GM03348 (cell line): Measurements from ENCODE around the gene TINAGL1.

Source experiments
- DNase-seq: peaks from one replicate; pipeline ENCODE4 v3.0.0; 2012; ENCODE audit warnings: low spot score

TINAGL1 gene

DNA sequence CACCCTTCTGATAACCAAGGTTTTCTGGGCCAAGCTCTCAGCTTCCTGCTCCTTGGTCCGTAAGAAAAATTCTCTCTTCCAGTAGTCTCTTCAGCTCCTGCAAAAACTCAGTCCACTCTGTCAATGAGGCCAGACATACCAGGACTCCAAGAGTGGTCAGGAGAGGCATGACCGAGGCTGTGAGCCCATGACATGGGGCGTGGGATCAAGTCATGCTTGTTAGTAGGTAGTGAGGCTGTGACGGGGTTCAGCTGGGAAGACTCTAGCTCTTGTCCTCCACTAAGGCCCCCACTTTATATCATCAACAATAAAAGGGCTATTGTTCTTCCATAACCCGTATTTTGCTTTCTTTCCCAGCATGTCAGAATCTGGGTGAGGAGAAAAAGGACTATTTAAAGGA is 31.0 kb downstream of the TINAGL1 start:
- no peak for DNase-seq

- DNase-seq: no peak
Measured at GRCh38 chr1:31609514-31610118, 33.3 kb downstream of the TINAGL1 start.

GRCh38 chr1:31614414-31615005 is 38.2 kb downstream of the TINAGL1 start:
- no peak for DNase-seq

DNA sequence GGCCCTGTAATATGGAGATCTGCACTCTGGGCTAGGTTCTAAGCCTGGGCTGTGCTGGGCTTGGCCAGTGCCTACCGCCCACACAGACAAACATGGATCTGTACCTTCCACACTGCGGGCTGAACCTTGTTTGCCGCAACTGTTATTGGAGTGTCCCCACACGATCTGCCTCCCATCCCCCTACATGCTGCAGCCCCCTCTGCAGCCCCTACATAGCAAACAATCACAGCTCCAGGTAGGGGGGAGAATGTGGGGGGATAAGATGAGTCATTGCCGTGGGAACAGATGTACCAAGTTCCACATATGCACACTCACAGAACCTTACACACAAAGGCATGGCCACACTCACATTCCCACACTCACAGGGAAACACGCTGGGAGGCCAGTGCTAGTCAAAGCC is 39.1 kb downstream of the TINAGL1 start:
- DNase-seq: no peak

DNA sequence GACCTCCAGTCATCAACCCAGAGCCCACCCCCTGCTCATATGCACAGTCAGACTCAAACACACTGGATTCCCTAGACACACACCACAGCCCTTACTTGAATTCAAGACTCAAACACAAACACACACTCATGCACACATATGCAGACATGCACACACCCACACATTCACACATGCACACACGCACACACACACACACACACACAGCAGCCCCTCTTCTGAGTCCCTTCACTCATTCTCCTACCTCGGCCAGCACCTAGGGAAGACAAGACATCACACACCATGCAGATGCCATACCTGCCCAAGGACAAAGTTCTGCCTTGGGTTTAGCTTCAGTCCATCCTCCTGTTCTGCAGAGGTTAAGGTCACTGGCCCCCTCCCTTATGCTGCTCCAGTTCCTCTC is 39.6 kb downstream of the TINAGL1 start:
- no peak for DNase-seq

- DNase-seq: no peak
Measured at GRCh38 chr1:31617218-31617915, 41.1 kb downstream of the TINAGL1 start, which contains the start of gene HCRTR1. TSS of gene HCRTR1 (plus strand) at chr1:31617689. CDS start at chr1:31619193, 1,504 bp downstream.

DNA sequence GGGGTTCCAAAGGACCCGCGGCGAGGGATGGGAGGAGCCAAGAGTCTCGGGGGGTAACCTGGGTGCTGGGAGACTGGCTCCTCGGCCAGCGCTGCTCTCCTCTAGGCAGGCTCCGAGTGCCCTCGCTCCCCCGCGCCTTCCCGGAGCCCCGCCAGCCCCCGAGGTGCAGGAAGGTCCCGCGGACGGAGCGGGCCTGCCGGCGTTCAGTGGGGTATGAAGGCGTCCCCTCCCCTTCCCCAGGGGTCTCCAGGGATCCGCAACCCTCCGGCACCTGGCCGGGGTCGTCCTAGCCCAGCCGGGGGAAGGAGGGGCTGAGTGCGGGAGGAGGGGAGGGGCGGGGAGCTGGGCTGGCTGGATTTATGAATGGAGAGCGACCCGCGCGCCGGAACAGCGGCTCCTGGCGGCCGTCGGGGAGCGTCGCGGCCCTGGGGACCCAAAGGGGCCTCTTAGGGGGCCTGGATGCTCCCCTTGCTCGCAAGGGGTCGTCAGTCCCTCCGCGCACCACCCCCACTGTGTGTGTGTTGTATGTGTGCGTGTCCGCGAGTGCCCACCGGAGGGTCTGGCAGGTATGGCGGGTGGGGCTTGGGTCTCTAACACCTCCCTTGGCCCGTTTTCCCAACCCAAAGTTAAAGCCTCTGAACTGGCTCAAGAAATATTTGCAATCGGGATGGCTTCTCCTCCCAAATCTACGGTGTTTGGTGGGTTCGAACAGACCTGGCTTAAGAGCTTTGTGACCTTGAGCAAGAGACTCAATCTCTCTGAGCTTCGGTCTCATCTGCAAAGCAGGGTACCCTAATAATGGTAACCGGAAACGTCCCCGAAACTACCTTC is 41.8 kb downstream of the TINAGL1 start:
- peak; percentile 87 for DNase-seq

DNA sequence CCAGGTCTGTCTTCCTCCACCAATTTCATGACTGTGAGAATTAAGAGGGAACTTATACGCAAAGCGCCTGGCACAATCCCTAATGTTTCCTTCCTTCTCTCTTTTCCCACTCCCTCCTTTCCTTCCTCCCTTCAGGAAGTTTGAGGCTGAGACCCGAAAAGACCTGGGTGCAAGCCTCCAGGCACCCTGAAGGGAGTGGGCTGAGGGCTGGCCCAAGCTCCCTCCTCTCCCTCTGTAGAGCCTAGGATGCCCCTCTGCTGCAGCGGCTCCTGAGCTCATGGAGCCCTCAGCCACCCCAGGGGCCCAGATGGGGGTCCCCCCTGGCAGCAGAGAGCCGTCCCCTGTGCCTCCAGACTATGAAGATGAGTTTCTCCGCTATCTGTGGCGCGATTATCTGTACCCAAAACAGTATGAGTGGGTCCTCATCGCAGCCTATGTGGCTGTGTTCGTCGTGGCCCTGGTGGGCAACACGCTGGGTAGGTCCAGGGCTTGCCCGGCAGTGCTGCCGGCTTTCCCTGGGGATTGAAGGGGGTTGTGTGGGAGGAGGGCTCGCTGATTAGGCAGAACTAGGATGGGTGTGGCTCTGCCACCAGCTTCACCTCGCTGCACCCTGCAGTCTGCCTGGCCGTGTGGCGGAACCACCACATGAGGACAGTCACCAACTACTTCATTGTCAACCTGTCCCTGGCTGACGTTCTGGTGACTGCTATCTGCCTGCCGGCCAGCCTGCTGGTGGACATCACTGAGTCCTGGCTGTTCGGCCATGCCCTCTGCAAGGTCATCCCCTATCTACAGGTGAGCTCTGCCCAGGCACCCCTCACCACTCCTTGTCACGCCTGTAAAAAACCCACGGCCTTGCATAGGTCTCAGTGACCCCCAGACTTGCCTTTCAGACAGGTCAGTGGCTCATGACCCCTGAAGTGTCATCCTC is 42.9 kb downstream of the TINAGL1 start:
- DNase-seq: no peak

- DNase-seq: no peak
Measured at GRCh38 chr1:31620631-31621497, 44.5 kb downstream of the TINAGL1 start.

- no peak for DNase-seq
Measured at GRCh38 chr1:31621498-31621820, 45.1 kb downstream of the TINAGL1 start.

DNA sequence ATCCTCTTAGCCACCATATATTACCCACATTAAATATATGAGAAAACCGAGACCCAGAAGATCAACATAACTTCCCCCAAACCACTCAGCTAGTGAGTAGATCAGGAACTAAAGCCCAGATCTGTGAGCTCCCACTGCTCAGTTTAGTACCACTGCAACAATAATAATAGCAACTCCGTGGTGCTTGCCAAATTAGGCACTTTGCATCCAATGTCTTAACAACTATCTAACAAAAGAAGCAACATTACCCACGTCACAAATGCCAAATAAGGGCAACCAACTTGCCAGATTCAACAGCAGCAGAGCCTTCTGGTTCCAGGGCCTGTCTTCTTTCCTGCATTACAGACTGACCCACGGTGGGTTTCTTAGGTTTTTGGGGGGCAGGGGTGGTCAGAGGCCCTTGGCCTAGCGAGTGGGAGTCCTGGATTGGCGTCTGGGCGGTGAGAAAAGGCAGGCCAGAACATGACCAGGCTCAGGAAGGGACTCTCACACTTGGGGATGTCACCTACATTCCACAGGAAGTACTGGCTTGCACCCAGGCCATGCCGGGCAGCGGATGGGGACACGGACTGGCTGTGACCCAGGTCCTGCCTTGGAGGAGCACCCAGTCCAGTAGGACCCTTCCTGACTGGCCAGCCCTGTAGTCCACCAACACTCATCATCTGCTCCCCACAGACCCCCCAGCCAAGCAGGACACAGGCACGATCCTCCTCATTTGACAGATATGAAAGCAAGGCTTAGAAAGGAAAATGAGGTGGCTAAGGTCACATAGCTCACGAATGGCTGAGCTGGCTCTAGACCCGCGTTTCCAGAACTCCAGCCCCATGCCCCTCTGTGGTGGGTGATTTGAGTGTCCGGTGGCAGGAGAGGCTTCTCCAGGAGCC is 45.8 kb downstream of the TINAGL1 start:
- no peak for DNase-seq

- no peak for DNase-seq
Measured at GRCh38 chr1:31623365-31623764, 47.0 kb downstream of the TINAGL1 start.

DNA sequence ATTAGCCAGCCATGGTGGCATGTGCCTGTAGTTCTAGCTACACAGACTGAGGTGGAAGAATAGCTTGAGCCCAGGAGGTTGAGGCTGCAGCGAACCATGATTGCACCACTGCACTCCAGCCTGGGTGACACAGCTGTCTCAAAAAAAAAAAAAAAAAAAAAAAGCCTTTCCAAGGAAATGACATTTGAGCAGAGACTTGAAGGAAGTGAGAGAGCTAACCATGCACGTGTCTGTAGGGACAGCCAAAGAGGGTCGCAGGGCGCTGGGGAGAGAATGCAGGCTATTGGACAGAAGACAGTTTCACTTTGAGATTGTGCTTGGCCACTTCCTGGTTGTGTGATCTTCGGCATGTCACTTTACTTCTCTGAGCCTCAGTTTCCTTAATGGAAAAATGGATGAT is 48.0 kb downstream of the TINAGL1 start:
- no peak for DNase-seq

GRCh38 chr1:31624731-31625514 is 48.6 kb downstream of the TINAGL1 start:
- no peak for DNase-seq

DNA sequence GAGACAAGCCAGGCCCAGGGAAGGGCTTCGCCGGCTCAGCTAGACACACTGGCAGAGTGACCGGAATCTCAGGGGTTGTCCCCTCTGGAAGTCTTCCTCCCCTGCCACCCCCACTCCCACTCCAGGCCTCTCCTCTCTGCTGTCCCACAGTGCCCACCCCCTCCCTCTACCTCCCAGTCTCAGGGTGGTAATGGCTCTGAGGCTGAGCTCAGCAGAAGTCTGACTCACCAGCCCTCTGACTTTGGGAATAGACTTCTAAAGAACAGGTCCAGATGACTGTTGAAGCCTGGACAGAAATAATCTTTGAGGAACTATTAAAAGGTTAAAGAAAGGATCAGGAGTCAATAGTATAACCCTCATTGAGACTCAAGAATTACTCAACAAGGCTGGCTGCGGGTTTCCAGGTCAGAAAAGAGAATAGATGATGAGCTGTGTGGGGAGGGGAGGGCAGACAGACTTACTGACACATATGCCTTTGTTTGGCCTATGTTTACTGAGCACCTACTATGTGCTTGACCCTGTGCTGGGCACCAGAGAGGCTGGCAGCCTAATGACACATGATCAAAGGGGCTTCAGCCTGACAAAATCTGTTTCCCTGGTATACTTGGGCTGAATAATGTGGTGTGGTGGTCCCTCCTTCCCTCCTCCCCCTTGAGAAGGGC is 49.4 kb downstream of the TINAGL1 start:
- DNase-seq: peak; percentile 72

- peak; percentile 70 for DNase-seq
Measured at GRCh38 chr1:31626223-31627207, 50.2 kb downstream of the TINAGL1 start.
